Pancreas (tissue), 10 donors: Measurements from ENCODE around the gene SRP9. TPM values are rescaled to one million over a fixed set of nuclear protein-coding genes. Genes with fewer than 3 reads are reported as not detected.

ENCODE experiments used
- ATAC-seq, 4 donors: fragments of 200-7000 bp; cut with Tn5 transposase; one replicate each; pipeline versions ENCODE4 v1.8.0 to v1.9.1; 2020; ENCODE audit warnings: mild to moderate bottlenecking in 4 of 4, moderate library complexity in 4 of 4
- DNase-seq, 6 donors: peaks; one replicate each; pipeline ENCODE4 v3.0.0-alpha.2; 2020
- FAIRE-seq: peaks from 2 replicates; lab custom pipeline; 2012; peaks lifted over from hg19 to GRCh38; lab: Jason Lieb, UNC
- H3K27ac ChIP-seq, 4 donors: fragments of 200-600 bp; sonication (generic); 1 replicate in 3 of 4; 2 replicates in 1 of 4; pipeline versions ENCODE4 v1.5.0 to v1.8.0; 2020
- H3K27me3 ChIP-seq, 4 donors: fragments of 200-600 bp; one replicate each; pipeline ENCODE4 v1.8.0; 2021
- H3K36me3 ChIP-seq, 3 donors: fragments of 200-600 bp; sonication (generic) in 1 of 3; one replicate each; pipeline versions ENCODE4 v1.5.0 to v1.8.0; 2020 to 2021
- H3K4me1 ChIP-seq, 3 donors: fragments of 200-600 bp; one replicate each; pipeline ENCODE4 v1.8.0; 2021
- H3K4me3 ChIP-seq, 4 donors: fragments of 200-600 bp; sonication (generic) in 2 of 4; one replicate each; pipeline versions ENCODE4 v1.5.0 to v1.8.0; 2020 to 2021
- H3K9me3 ChIP-seq, 4 donors: fragments of 200-600 bp; one replicate each; pipeline ENCODE4 v1.8.0; 2021
- CTCF ChIP-seq, 4 donors: fragments of 200-600 bp; sonication (generic) in 3 of 4; IDR thresholded peaks; one replicate each; pipeline versions ENCODE4 v1.5.0 to v1.8.0; 2021; ENCODE audit warnings: antibody characterized with exemption in 4 of 4
- WGBS, 2 donors: extraction: QIAGEN DNeasy Blood & Tissue Kit; methylation state at CpG; one replicate each; pipeline ENCODE4 v1.1.7; 2013; 5-methylcytosine and 5-hydroxymethylcytosine counted together
- intact Hi-C, 3 donors: fragments of 100-400 bp; cut with DNase I; formaldehyde crosslinking; loops; one replicate each; pipeline versions ENCODE4 v1.11.1 to v1.14.2; 2022
- polyA plus RNA-seq, 2 donors: library from polyadenylated mRNA; stranded (reverse); fragments of 200-250 nt; gene quantifications; one replicate each; pipeline ENCODE4 v1.2.3, GENCODE V29; 2013
- total RNA-seq, 6 donors: library from RNA; stranded (reverse); fragmentation: NEBNext Ultra II Directional in 4 of 6; extraction: Animal tissue kit (Norgen Biotek cat#: 25700) in 4 of 6; gene quantifications; one replicate each; pipeline versions ENCODE4 v1.2.1 to v1.2.4, GENCODE V29; 2021 to 2023
- donor health status: healthy with polysubstance abuse.
- donor health status: DM: no; HTN: no; CAD: no; lungs with moderate emphysema.
- donor health status: DM: no; HTN: no; CAD: no.
- donor health status: control.
- donor health status: control.
- donor health status: Bipolar disorder and iron deficiency.
- donor health status: DM: yes; HTN: yes; CAD: no.
- donor health status: DM: no; HTN: no; CAD: no.
- donor health status: DM: no; HTN: no; CAD: no.
- donor health status: DM: yes; HTN: yes; CAD: no.

Gene SRP9
- total and polyA plus RNA-seq, 8 donors = 63.0 to 145 (median 89.5) TPM

- peak overlapping the region in 1 of 4 donors; percentile 24 for H3K4me3 ChIP-seq
- H3K27ac ChIP-seq = peak overlapping the region; percentile 47 to 77 (median 63)
- DNase-seq (peak in 1 of 6 donors; percentile 55), FAIRE-seq (no peak), ATAC-seq (peak in 3 of 4 donors; percentile 34 to 40 (median 35))
- no peaks in the 10 kb centered on the region for H3K27me3 ChIP-seq
- H3K36me3 ChIP-seq = peaks cover 0 to 7% (median 0%) of the 10 kb centered on the region in 3 donors
- H3K4me1 ChIP-seq = peaks cover 42 to 68% (median 60%) of the 10 kb centered on the region in 3 donors
- intact Hi-C loops = no loop called here
- no peaks in the 10 kb centered on the region for H3K9me3 ChIP-seq
- WGBS, 2 donors = 43 to 54% methylated on average over 12 of the region's 12 CpGs
- TF ChIP-seq CTCF (IDR thresholded peaks at IDR 0.05) = no peak
Observed at GRCh38 chr1:225824533-225824941, 46.9 kb downstream of the SRP9 start.

- TF ChIP-seq CTCF (IDR thresholded peaks at IDR 0.05) = no peak
- Histone ChIP-seq H3K36me3 (peaks cover 0 to 12% (median 0%) of the 10 kb centered on the region in 3 donors), H3K27ac (peak overlapping the region; percentile 47 to 77 (median 63)), H3K4me3 (peak overlapping the region in 2 of 4 donors; percentile 1 to 24), H3K27me3 (no peaks in the 10 kb centered on the region), H3K4me1 (peaks cover 37 to 63% (median 54%) of the 10 kb centered on the region in 3 donors), H3K9me3 (no peaks in the 10 kb centered on the region)
- FAIRE-seq (no peak), DNase-seq (peak; percentile 73 to 92 (median 84)), ATAC-seq (peak; percentile 77 to 83 (median 80))
- WGBS, 2 donors = 36 to 39% methylated on average over 6 of the region's 6 CpGs
- intact Hi-C loops = no loop called here
Observed at GRCh38 chr1:225825078-225825477, 47.5 kb downstream of the SRP9 start.

GRCh38 chr1:225825607-225826007 is 48.0 kb downstream of the SRP9 start:
- Histone ChIP-seq H3K27ac (peak overlapping the region; percentile 47 to 77 (median 61)), H3K36me3 (peaks cover 0 to 15% (median 0%) of the 10 kb centered on the region in 3 donors), H3K4me1 (peaks cover 31 to 58% (median 49%) of the 10 kb centered on the region in 3 donors), H3K27me3 (no peaks in the 10 kb centered on the region), H3K9me3 (no peaks in the 10 kb centered on the region), H3K4me3 (peak overlapping the region in 2 of 4 donors; percentile 1 to 24)
- TF ChIP-seq CTCF (IDR thresholded peaks at IDR 0.05) = no peak
- FAIRE-seq (no peak), ATAC-seq (peak; percentile 18 to 43 (median 26)), DNase-seq (peak in 1 of 6 donors; percentile 58)
- intact Hi-C loops = no loop called here
- WGBS, 2 donors = 37 to 39% methylated on average over 7 of the region's 7 CpGs

GRCh38 chr1:225827076-225827475 is 49.5 kb downstream of the SRP9 start:
- 38 to 43% methylated on average over 8 of the region's 8 CpGs for WGBS, 2 donors
- H3K4me1 ChIP-seq = peaks cover 20 to 46% (median 38%) of the 10 kb centered on the region in 3 donors
- H3K27me3 ChIP-seq = no peaks in the 10 kb centered on the region
- H3K27ac ChIP-seq = peak overlapping the region in 2 of 4 donors; percentile 40 to 77
- peaks cover 0 to 29% (median 4%) of the 10 kb centered on the region in 3 donors for H3K36me3 ChIP-seq
- peak in 2 of 6 donors; percentile 45 to 48 for DNase-seq
- no peak for FAIRE-seq
- peak overlapping the region in 1 of 4 donors; percentile 25 for H3K4me3 ChIP-seq
- intact Hi-C loops = no loop called here
- no peaks in the 10 kb centered on the region for H3K9me3 ChIP-seq
- no peak for TF ChIP-seq CTCF (IDR thresholded peaks at IDR 0.05)
- no peak for ATAC-seq

- H3K36me3 ChIP-seq = peaks cover 0 to 43% (median 14%) of the 10 kb centered on the region in 3 donors
- no peak for TF ChIP-seq CTCF (IDR thresholded peaks at IDR 0.05)
- ATAC-seq (no peak), FAIRE-seq (no peak), DNase-seq (peak in 2 of 6 donors; percentile 51 to 60)
- no peaks in the 10 kb centered on the region for H3K27me3 ChIP-seq
- no peak overlapping the region for H3K27ac ChIP-seq
- H3K4me3 ChIP-seq = no peak overlapping the region
- 83% methylated on average over 14 of the region's 14 CpGs for WGBS, 2 donors
- intact Hi-C loops = no loop called here
- H3K9me3 ChIP-seq = no peaks in the 10 kb centered on the region
- peaks cover 18 to 38% (median 28%) of the 10 kb centered on the region in 3 donors for H3K4me1 ChIP-seq
Observed at GRCh38 chr1:225828706-225829345, 51.2 kb downstream of the SRP9 start.
